Measurements from ENCODE around the gene CHIC2.

DNA sequence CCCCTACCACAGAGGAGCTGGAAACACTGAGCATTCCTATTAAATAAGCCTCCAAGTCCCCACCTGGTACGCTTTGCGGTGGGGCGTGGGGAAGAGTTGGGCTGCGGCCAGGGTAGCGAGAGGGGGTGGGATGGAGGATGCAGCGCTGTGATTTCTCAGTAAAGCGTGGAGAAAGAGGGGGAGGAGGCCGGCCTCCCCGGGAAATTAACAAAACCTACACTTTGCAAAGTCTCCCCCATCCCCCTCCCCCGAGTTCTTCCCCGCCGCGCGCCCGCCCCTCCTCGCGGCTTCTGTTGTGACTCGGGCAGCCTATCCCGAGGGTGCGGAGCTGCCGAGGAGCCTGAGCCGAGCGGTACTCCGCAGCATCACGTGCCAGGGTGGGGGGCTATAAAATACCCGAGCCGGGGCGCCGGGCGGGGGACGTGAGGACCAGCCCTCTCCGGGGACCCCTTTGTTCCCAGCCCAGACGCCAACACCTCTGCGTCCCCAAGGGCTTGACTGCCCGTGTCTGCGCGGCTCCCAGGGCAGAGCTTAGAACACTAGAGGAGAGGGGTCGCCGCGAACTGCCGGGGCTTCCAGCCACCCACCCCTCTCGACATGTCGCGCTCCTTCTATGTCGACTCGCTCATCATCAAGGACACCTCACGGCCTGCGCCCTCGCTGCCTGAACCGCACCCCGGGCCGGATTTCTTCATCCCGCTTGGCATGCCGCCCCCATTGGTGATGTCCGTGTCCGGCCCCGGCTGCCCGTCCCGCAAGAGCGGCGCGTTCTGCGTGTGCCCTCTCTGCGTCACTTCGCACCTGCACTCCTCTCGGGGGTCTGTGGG is 35.6 kb upstream of the CHIC2 start, which contains the start of gene GSX2:
- TF ChIP-seq CTCF (IDR thresholded peaks at IDR 0.05; ENCODE audit: low read length) (no peak), EZH2 (IDR thresholded peaks at IDR 0.05; ENCODE audit: borderline replicate concordance, low read length) (no peak)
